HepG2 (cell line): Measurements from ENCODE around the gene HAT1. TPM values are rescaled to one million over a fixed set of nuclear protein-coding genes. Genes with fewer than 3 reads are reported as not detected.

Experiments used
- ARID4A ChIP-seq: sonication (generic); formaldehyde crosslinking; IDR thresholded peaks from 2 replicates; pipeline ENCODE4 v1.5.0; 2020; ENCODE audit warnings: mild to moderate bottlenecking, missing genetic modification reagents, borderline replicate concordance
- ARID5B ChIP-seq: IDR thresholded peaks from 2 replicates; pipeline ENCODE4 v1.4.0; 2020; ENCODE audit warnings: mild to moderate bottlenecking, missing genetic modification reagents
- BORCS8-MEF2B ChIP-seq: sonication (generic); formaldehyde crosslinking; IDR thresholded peaks from 2 replicates; pipeline ENCODE4 v1.8.0; 2022; ENCODE audit warnings: mild to moderate bottlenecking, missing genetic modification reagents
- CCDC6 ChIP-seq: sonication (generic); formaldehyde crosslinking; IDR thresholded peaks from 2 replicates; pipeline ENCODE4 v1.8.1; 2022; ENCODE audit warnings: mild to moderate bottlenecking, missing genetic modification reagents, moderate library complexity
- CENPT ChIP-seq: sonication (generic); formaldehyde crosslinking; IDR thresholded peaks from 2 replicates; pipeline ENCODE4 v1.8.0; 2022; ENCODE audit warnings: low read depth, mild to moderate bottlenecking, moderate library complexity, missing genetic modification reagents
- CSRNP2 ChIP-seq: sonication (generic); formaldehyde crosslinking; conservative IDR thresholded peaks from 2 replicates; pipeline ENCODE4 v1.8.0; 2022; ENCODE audit warnings: low read depth, missing genetic modification reagents
- HOXA3 ChIP-seq: sonication (generic); formaldehyde crosslinking; IDR thresholded peaks from 2 replicates; pipeline ENCODE4 v1.5.0; 2020; ENCODE audit warnings: missing genetic modification reagents
- KLF6 ChIP-seq: IDR thresholded peaks from 2 replicates; pipeline ENCODE4 v1.8.0; 2016; ENCODE audit warnings: missing biosample characterization, missing genetic modification reagents
- NFKBIZ ChIP-seq: IDR thresholded peaks from 2 replicates; pipeline ENCODE4 v1.6.1; 2018; ENCODE audit warnings: missing genetic modification reagents, missing compliant biosample characterization
- POLR2AphosphoS5 ChIP-seq: IDR thresholded peaks from 2 replicates; pipeline ENCODE4 v1.6.1; 2012; ENCODE audit warnings: low read depth, low read length
- RELA ChIP-seq: sonication (generic); formaldehyde crosslinking; IDR thresholded peaks from 2 replicates; pipeline ENCODE4 v1.4.0; 2020; ENCODE audit warnings: missing genetic modification reagents
- TCF12 ChIP-seq, 2 experiments: fragments of 450-650 bp in 1 of 2; sonication (generic) in 1 of 2; formaldehyde crosslinking in 1 of 2; IDR thresholded peaks; 2 replicates each; pipeline versions ENCODE4 v1.6.1 to v1.8.0; 2017 to 2022; ENCODE audit warnings: antibody characterized with exemption in 1 of 2, mild to moderate bottlenecking in 1 of 2, missing genetic modification reagents in 1 of 2, moderate library complexity in 1 of 2
- ZNF260 ChIP-seq: sonication (generic); formaldehyde crosslinking; IDR thresholded peaks from 2 replicates; pipeline ENCODE4 v1.4.0; 2020; ENCODE audit warnings: missing genetic modification reagents, low read depth, mild to moderate bottlenecking, borderline replicate concordance
- polyA plus RNA-seq, 8 experiments: library from polyadenylated mRNA; depleted of rRNA in 3 of 8; stranded (reverse) in 7 of 8; unstranded in 1 of 8; fragments of >200 nt; fragmentation: Illumina TruSeq in 4 of 8; extraction: Trizol in 4 of 8; gene quantifications; 2 replicates each; pipeline versions ENCODE4 v1.2.1 to v1.2.3, GENCODE V29; 2011 to 2016; ENCODE audit warnings: low read depth in 4 of 8, missing spikeins in 1 of 8, mixed read lengths in 1 of 8; ENCODE audit not compliant: insufficient read depth in 1 of 8
- total RNA-seq, 5 experiments: library from RNA; depleted of rRNA; stranded (reverse); fragments of >200 nt; fragmentation: Illumina TruSeq; extraction: Trizol; gene quantifications; 2 replicates each; pipeline ENCODE4 v1.2.3, GENCODE V29; 2016; ENCODE audit warnings: low read depth in 1 of 5

Gene HAT1
- total and polyA plus RNA-seq, 2 of the 13 experiments (the other 11 are each of a cell fraction or from before 2014, with no cell fraction given): 45.4 to 119 TPM

- TF ChIP-seq ARID5B (CRISPR knock-in tag) (peak; percentile 57), ZNF260 (CRISPR knock-in tag) (no peak), HOXA3 (CRISPR knock-in tag) (peak; percentile 100), KLF6 (0 out of 2 replicates have a peak, but pooled peaks have one; percentile 55), CCDC6 (peak; percentile 61; the same call in 1 of the 2 replicates), CSRNP2 (CRISPR knock-in tag) (no peak), NFKBIZ (CRISPR knock-in tag) (peak; percentile 71; the same call in 1 of the 2 replicates), TCF12 (IDR thresholded peaks at IDR 0.05) (no peak), TCF12 (CRISPR knock-in tag; IDR thresholded peaks at IDR 0.05) (no peak), RELA (0 out of 2 replicates have a peak, but pooled peaks have one; percentile 10), BORCS8-MEF2B (CRISPR knock-in tag) (peak; percentile 78; the same call in 1 of the 2 replicates), POLR2AphosphoS5 (peak; percentile 85), CENPT (no peak), ARID4A (CRISPR knock-in tag) (peak; percentile 97)
These were observed at the start of gene HAT1 (continued) for GRCh38 chr2:171922230-171923022.
